Natural killer cell treated with Interleukin-12 subunit alpha and Interleukin-12 subunit beta and Interleukin-15 and Interleukin-18, amount 100 ng/mL, for 72 hours (primary cell): ENCODE data around the gene SLC23A2. TPM values are rescaled to one million over a fixed set of nuclear protein-coding genes. Genes with fewer than 3 reads are reported as not detected.

Experiments
- total RNA-seq, 2 donors: library from RNA; stranded (reverse); gene quantifications; one replicate each; pipeline ENCODE4 v1.2.3, GENCODE V29; 2022

The SLC23A2 gene
- total RNA-seq, 2 donors from 2014 or later = 18.6 to 32.9 TPM

Other genes with a start within 250 kb of the SLC23A2 start
- 10 to 100 TPM; 12.5 to 31.7 TPM for gene RASSF2, start 177.9 kb downstream of the SLC23A2 start, total RNA-seq
- gene TMEM230, start 111.6 kb upstream of the SLC23A2 start, total RNA-seq = 10 to 100 TPM; 68.3 to 78.1 TPM
- gene PCNA, start 118.4 kb upstream of the SLC23A2 start, total RNA-seq = 100 to 1,000 TPM; 288 to 377 TPM
- 10 to 100 TPM; 48.7 to 52.0 TPM for gene CDS2, start 125.5 kb upstream of the SLC23A2 start, total RNA-seq